AG04450 (cell line): ENCODE data around the gene FNIP2. TPM values are rescaled to one million over a fixed set of nuclear protein-coding genes. Genes with fewer than 3 reads are reported as not detected.

Experiments
- CTCF ChIA-PET: fragments of 300-600, 350-600 bp; formaldehyde crosslinking; extraction: SDS; loops from one replicate; lab custom pipeline; 2022; ENCODE audit warnings: antibody characterized with exemption, inconsistent platforms; lab: Charles Lee
- POLR2A ChIA-PET: fragments of 350-600 bp; formaldehyde crosslinking; extraction: SDS; loops from one replicate; lab custom pipeline; 2021; ENCODE audit warnings: antibody characterized with exemption, inconsistent platforms; lab: Yijun Ruan, JAX
- DNase-seq: peaks from one replicate; pipeline ENCODE4 v3.0.0-alpha.2; 2011; ENCODE audit warnings: low read depth, low spot score
- H3K27ac ChIP-seq: one replicate; pipeline ENCODE4 v1.5.1; 2012; ENCODE audit warnings: low read depth, low read length, control low read depth
- H3K27me3 ChIP-seq: one replicate; pipeline ENCODE4 v1.6.0; 2012; ENCODE audit warnings: low read length; ENCODE audit not compliant: control insufficient read depth, insufficient read depth
- H3K4me3 ChIP-seq: 2 replicates; pipeline ENCODE4 v1.5.1; 2011; ENCODE audit warnings: mild to moderate bottlenecking, low read depth, low read length, control low read depth
- H3K9me3 ChIP-seq: 2 replicates; pipeline ENCODE4 v1.5.1; 2012; ENCODE audit warnings: low read length; ENCODE audit not compliant: control insufficient read depth, insufficient read depth
- CTCF ChIP-seq: IDR thresholded peaks from 2 replicates; pipeline ENCODE4 v1.5.1; 2011; ENCODE audit warnings: low read depth, low read length, control low read depth, inconsistent platforms
- polyA minus RNA-seq: library from RNA; depleted of rRNA, polyadenylated mRNA; stranded (reverse); fragments of >200 nt; gene quantifications from 2 replicates; pipeline ENCODE4 v1.2.3, GENCODE V29; 2011; rRNA and poly(A)+ RNA removed
- polyA plus RNA-seq: library from polyadenylated mRNA; depleted of rRNA; stranded (reverse); fragments of >200 nt; gene quantifications from 2 replicates; pipeline ENCODE4 v1.2.3, GENCODE V29; 2011; rRNA removed

Gene FNIP2
- polyA plus RNA-seq (8.4 and 9.8 TPM in 2 replicates), polyA minus RNA-seq (22.5 and 22.8 TPM in 2 replicates)

GRCh38 chr4:158768555-158769174 lies at the start of gene FNIP2:
FNIP2 (plus strand) TSS chr4:158769026; CDS start chr4:158769213, 187 bp downstream.
- CTCF ChIA-PET, result no interaction called here
- POLR2A ChIA-PET, result interaction anchor here (0.9 kb wide), 1 partner anchor 42 kb away, joined by 4 read pairs; no protein-coding TSS in a partner anchor

GRCh38 chr4:158721680-158722079 lies 47.1 kb upstream of the FNIP2 start:
- CTCF ChIA-PET, result no interaction called here

More at GRCh38 chr4:158768555-158769174, at the start of gene FNIP2:
- Histone ChIP-seq H3K27me3 (no peaks in the 10 kb centered on the region), H3K27ac (peak within 1 kb of the TSS; percentile 68), H3K4me3 (peak within 1 kb of the TSS; percentile 83), H3K9me3 (no peaks in the 10 kb centered on the region)
- no peak for TF ChIP-seq CTCF
- DNase-seq, result no peak

GRCh38 chr4:158722291-158722916 lies 46.4 kb upstream of the FNIP2 start:
- no peak for DNase-seq
- no peak for TF ChIP-seq CTCF
- Histone ChIP-seq H3K27me3 (no peaks in the 10 kb centered on the region), H3K27ac (peak overlapping the region; percentile 68), H3K9me3 (no peaks in the 10 kb centered on the region), H3K4me3 (peak overlapping the region; percentile 89)
- CTCF ChIA-PET, result no interaction called here
- POLR2A ChIA-PET, result interaction anchor here (0.7 kb wide), 1 partner anchor 57 kb away, joined by 4 read pairs; no protein-coding TSS in a partner anchor

More at GRCh38 chr4:158721680-158722079, 47.1 kb upstream of the FNIP2 start:
- H3K9me3 ChIP-seq, result no peaks in the 10 kb centered on the region
- POLR2A ChIA-PET, result no interaction called here
- H3K4me3 ChIP-seq, result no peak overlapping the region
- H3K27me3 ChIP-seq, result no peaks in the 10 kb centered on the region
- TF ChIP-seq CTCF, result no peak
- no peak for DNase-seq
- H3K27ac ChIP-seq, result no peak overlapping the region

GRCh38 chr4:158722917-158723793 lies 45.7 kb upstream of the FNIP2 start, which contains the start of gene PPID:
PPID (minus strand) TSS chr4:158723396; CDS start chr4:158723288, 108 bp downstream.
- ChIA-PET POLR2A (no interaction called here), CTCF (interaction anchor here (0.7 to 2.9 kb wide), 4 partner anchors 123 to 619 kb away, joined by 3 to 20 read pairs (median 5); no protein-coding TSS in a partner anchor)
- TF ChIP-seq CTCF, result no peak
- Histone ChIP-seq H3K4me3 (peak within 1 kb of the TSS; percentile 89), H3K9me3 (no peaks in the 10 kb centered on the region), H3K27me3 (no peaks in the 10 kb centered on the region), H3K27ac (peak within 1 kb of the TSS; percentile 68)
- DNase-seq, result peak; percentile 21
